Upper lobe of right lung (tissue), 1 donor: Measurements from ENCODE around the gene GPR63. TPM values are rescaled to one million over a fixed set of nuclear protein-coding genes. Genes with fewer than 3 reads are reported as not detected.

Experiments used
- ATAC-seq: fragments of 200-7000 bp; cut with Tn5 transposase; one replicate; pipeline ENCODE4 v1.9.1; 2020; ENCODE audit warnings: mild to moderate bottlenecking, moderate library complexity
- DNase-seq: peaks from one replicate; pipeline ENCODE4 v3.0.0-alpha.2; 2020
- H3K27ac ChIP-seq: fragments of 200-600 bp; one replicate; pipeline ENCODE4 v1.8.0; 2022
- H3K27me3 ChIP-seq: fragments of 200-600 bp; one replicate; pipeline ENCODE4 v1.8.0; 2022; ENCODE audit warnings: mild to moderate bottlenecking
- H3K36me3 ChIP-seq: fragments of 200-600 bp; one replicate; pipeline ENCODE4 v1.8.0; 2022
- H3K4me1 ChIP-seq: fragments of 200-600 bp; one replicate; pipeline ENCODE4 v1.8.0; 2022
- H3K4me3 ChIP-seq: fragments of 200-600 bp; one replicate; pipeline ENCODE4 v1.8.0; 2022; ENCODE audit warnings: mild to moderate bottlenecking
- H3K9me3 ChIP-seq: fragments of 200-600 bp; one replicate; pipeline ENCODE4 v1.8.0; 2022
- CTCF ChIP-seq: fragments of 200-600 bp; IDR thresholded peaks from one replicate; pipeline ENCODE4 v1.8.0; 2022; ENCODE audit warnings: antibody characterized with exemption
- intact Hi-C: fragments of 100-400 bp; cut with DNase I; formaldehyde crosslinking; loops from one replicate; pipeline ENCODE4 v1.11.0; 2022
- total RNA-seq: library from RNA; stranded (reverse); fragmentation: NEBNext Ultra II Directional; extraction: Animal tissue kit (Norgen Biotek cat#: 25700); gene quantifications from one replicate; pipeline ENCODE4 v1.2.1, GENCODE V29; 2021
- donor health status: DM: no; HTN: yes; CAD: no; lungs with severe emphysema.

The GPR63 gene
- total RNA-seq, 1 donor from 2014 or later: 0.55 TPM

- no peak for DNase-seq
- TF ChIP-seq CTCF: no peak
- ATAC-seq: no peak
- H3K4me1 ChIP-seq: no peaks in the 10 kb centered on the region
- H3K9me3 ChIP-seq: no peaks in the 10 kb centered on the region
- H3K36me3 ChIP-seq: no peaks in the 10 kb centered on the region
- intact Hi-C loops: no loop called here
- H3K27ac ChIP-seq: no peak overlapping the region
- H3K4me3 ChIP-seq: no peak overlapping the region
- no peaks in the 10 kb centered on the region for H3K27me3 ChIP-seq
These were observed 61.4 kb downstream of the GPR63 start for GRCh38 chr6:96775727-96776400.

DNA sequence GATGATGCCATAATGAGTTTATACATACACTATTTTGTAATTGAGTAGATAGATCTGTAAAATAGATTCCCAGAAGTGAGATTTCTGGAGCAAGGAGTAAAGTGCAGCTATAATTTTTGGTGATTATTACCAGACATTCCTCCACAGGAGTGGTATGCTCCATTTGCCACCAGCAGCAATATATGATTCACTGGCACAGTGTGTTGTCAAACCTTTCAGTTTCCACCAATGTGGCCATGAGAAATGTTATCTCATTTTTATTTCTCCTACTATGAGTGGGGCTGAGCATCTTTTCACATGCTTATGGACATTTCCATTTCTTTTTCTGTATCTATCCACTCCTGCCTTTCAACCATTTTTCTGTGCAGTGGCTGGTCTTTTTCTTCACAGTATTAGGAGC is 70.5 kb downstream of the GPR63 start:
- Histone ChIP-seq H3K27ac (no peak overlapping the region), H3K9me3 (no peaks in the 10 kb centered on the region), H3K27me3 (no peaks in the 10 kb centered on the region), H3K4me1 (no peaks in the 10 kb centered on the region), H3K36me3 (no peaks in the 10 kb centered on the region), H3K4me3 (no peak overlapping the region)
- ATAC-seq (no peak), DNase-seq (no peak)
- intact Hi-C loops: no loop called here
- TF ChIP-seq CTCF: no peak

- H3K36me3 ChIP-seq: no peaks in the 10 kb centered on the region
- H3K4me3 ChIP-seq: no peak overlapping the region
- H3K4me1 ChIP-seq: no peaks in the 10 kb centered on the region
- TF ChIP-seq CTCF: no peak
- H3K27me3 ChIP-seq: no peaks in the 10 kb centered on the region
- H3K27ac ChIP-seq: no peak overlapping the region
- peak; percentile 30 for ATAC-seq
- no peak for DNase-seq
- H3K9me3 ChIP-seq: no peaks in the 10 kb centered on the region
- intact Hi-C loops: no loop called here
These were observed 74.7 kb downstream of the GPR63 start for GRCh38 chr6:96762599-96762998.

- no peak overlapping the region for H3K4me3 ChIP-seq
- TF ChIP-seq CTCF: no peak
- no peaks in the 10 kb centered on the region for H3K27me3 ChIP-seq
- no peaks in the 10 kb centered on the region for H3K4me1 ChIP-seq
- DNase-seq (no peak), ATAC-seq (no peak)
- H3K27ac ChIP-seq: no peak overlapping the region
- H3K9me3 ChIP-seq: no peaks in the 10 kb centered on the region
- intact Hi-C loops: no loop called here
- no peaks in the 10 kb centered on the region for H3K36me3 ChIP-seq
These were observed 75.5 kb downstream of the GPR63 start for GRCh38 chr6:96761794-96762193.

DNA sequence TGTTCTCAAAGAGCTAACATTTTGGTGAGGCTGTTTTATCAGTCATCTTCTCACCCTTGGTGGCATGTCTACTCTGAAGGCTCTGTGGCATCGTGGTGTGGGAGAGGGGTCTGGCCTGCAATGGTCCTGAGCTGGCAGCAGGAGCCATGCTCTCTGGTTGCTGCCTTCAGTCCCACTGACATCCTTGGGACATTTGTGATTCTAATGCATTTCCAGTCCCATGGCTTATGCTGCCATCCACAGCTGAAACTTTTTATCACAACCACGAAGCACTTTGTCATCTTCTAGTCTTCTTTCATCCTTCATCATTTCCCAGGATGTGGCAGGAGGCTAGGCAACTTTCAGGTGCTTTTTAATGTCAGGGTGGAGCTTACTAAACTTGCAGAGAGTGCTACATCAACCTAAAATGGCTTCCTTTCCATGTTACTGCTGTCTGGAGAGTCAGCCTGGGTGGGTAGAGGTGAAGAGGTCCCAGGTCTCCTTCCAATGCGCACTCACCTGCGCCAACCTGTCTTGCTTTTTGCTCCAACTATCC is 77.1 kb downstream of the GPR63 start:
- Histone ChIP-seq H3K4me1 (no peaks in the 10 kb centered on the region), H3K9me3 (no peaks in the 10 kb centered on the region), H3K36me3 (no peaks in the 10 kb centered on the region), H3K27me3 (no peaks in the 10 kb centered on the region), H3K27ac (no peak overlapping the region), H3K4me3 (no peak overlapping the region)
- DNase-seq: no peak
- ATAC-seq: no peak
- intact Hi-C loops: no loop called here
- TF ChIP-seq CTCF: no peak
